ENCODE measurements around the gene LRRC74A. TPM values are rescaled to one million over a fixed set of nuclear protein-coding genes. Genes with fewer than 3 reads are reported as not detected.

The LRRC74A gene
- total and polyA plus RNA-seq, 2 experiments from 2014 or later, result not detected

GRCh38 chr14:76917158-76917596 lies 91.0 kb downstream of the LRRC74A start (continued):
- TF ChIP-seq REST (IDR thresholded peaks at IDR 0.05; ENCODE audit: unreplicated experiment) (no peak), CTCF (conservative IDR thresholded peaks at IDR 0.05; ENCODE audit: low read depth in 2 of 2) (peak; percentile 72 to 75)

- DNase-seq (ENCODE audit: low spot score), result no peak
- peaks cover 69% of the 10 kb centered on the region for H3K4me1 Mint-ChIP-seq
- Histone ChIP-seq H3F3A (replicated peaks; ENCODE audit: low read depth) (peaks cover 16% of the 10 kb centered on the region), H2AFZ (peak overlapping the region; percentile 63; the same call in 1 of the 2 replicates), H3K36me3 (ENCODE audit: insufficient read depth) (no peaks in the 10 kb centered on the region), H3K4me2 (peak overlapping the region; percentile 57), H3K9me2 (ENCODE audit: insufficient read depth) (no peaks in the 10 kb centered on the region), H3K79me2 (replicated peaks; ENCODE audit: insufficient read depth) (no peaks in the 10 kb centered on the region), H4K20me1 (replicated peaks; ENCODE audit: insufficient read depth) (no peaks in the 10 kb centered on the region), H3K4me1 (ENCODE audit: insufficient read depth) (peaks cover 48% of the 10 kb centered on the region), H3K27me3 (ENCODE audit: insufficient read depth) (no peaks in the 10 kb centered on the region), H3K4me3 (no peak overlapping the region), H3K27ac (ENCODE audit: low read depth) (peak overlapping the region; percentile 66; the same call in 1 of the 2 replicates)
- no peaks in the 10 kb centered on the region for H3K36me3 Mint-ChIP-seq (ENCODE audit: low read depth)
- no peak overlapping the region for H3K4me3 Mint-ChIP-seq
- ATAC-seq, result no peak
- peak overlapping the region; percentile 91; the same call in 1 of the 2 replicates for H3K27ac Mint-ChIP-seq
- peaks cover 34% of the 10 kb centered on the region for H3K27me3 Mint-ChIP-seq (ENCODE audit: insufficient read depth, low read depth, poor library complexity)
- no peaks in the 10 kb centered on the region; the same call in 2 of the 3 replicates for H3K9me3 Mint-ChIP-seq
- TF ChIP-seq CTCF (conservative IDR thresholded peaks at IDR 0.05; ENCODE audit: low read depth in 2 of 2) (no peak), EZH2 (IDR thresholded peaks at IDR 0.05; ENCODE audit: low read depth, unreplicated experiment) (no peak), ETS1 (IDR thresholded peaks at IDR 0.05) (no peak), POLR2AphosphoS5 (IDR thresholded peaks at IDR 0.05; ENCODE audit: low read depth) (no peak), CREB1 (CRISPR knock-in tag; IDR thresholded peaks at IDR 0.05; ENCODE audit: low read depth) (no peak), EZH2phosphoT487 (IDR thresholded peaks at IDR 0.05; ENCODE audit: unreplicated experiment) (no peak), NANOG (IDR thresholded peaks at IDR 0.05; ENCODE audit: borderline replicate concordance) (no peak), REST (IDR thresholded peaks at IDR 0.05; ENCODE audit: unreplicated experiment) (no peak), STAT1 (IDR thresholded peaks at IDR 0.05; ENCODE audit: unreplicated experiment) (no peak)
Observed at GRCh38 chr14:76917745-76918255, 91.6 kb downstream of the LRRC74A start.
